SU-DHL-6 (cell line): ENCODE data around the gene MTERF4.

Experiments used
- EZH2phosphoT487 ChIP-seq: fragments of 200-600 bp; sonication (generic), shearing (Covaris generic); conservative IDR thresholded peaks from 2 replicates; pipeline ENCODE4 v1.6.1; 2018; ENCODE audit warnings: mild to moderate bottlenecking, antibody characterized with exemption, low read length, moderate library complexity, mixed read lengths
- TF ChIP-seq, protein P1 (sequence below): fragments of 200-600 bp; sonication (generic); IDR thresholded peaks from one replicate; pipeline ENCODE4 v1.5.1; 2017; ENCODE audit warnings: antibody characterized with exemption, mild to moderate bottlenecking, low read length, moderate library complexity; ENCODE audit not compliant: insufficient read depth, poor library complexity, severe bottlenecking

DNA sequence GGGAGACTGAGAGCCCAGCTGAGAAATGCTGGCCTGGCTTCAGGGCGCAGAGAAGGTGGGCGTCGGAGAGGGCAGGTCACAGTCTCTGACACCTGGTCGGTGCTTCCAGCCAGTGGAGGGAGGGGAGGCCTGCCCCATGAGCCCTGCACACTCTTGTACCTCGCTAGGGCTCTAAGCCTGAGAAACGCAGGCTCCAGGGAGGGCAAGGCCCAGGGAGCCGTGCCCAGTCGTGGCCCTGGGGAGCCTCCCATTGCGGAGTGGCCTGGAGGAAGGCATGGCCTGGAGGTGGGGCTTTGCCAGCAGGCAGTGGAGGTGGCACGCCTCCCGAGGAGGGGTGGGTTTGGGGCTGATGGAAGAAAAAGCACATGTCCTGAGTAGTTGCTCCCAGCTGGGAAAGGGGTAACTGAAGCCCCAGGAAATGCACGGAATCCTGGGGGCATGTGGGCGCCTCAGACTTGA is 39.0 kb downstream of the MTERF4 start:
- TF ChIP-seq, protein P1, sequence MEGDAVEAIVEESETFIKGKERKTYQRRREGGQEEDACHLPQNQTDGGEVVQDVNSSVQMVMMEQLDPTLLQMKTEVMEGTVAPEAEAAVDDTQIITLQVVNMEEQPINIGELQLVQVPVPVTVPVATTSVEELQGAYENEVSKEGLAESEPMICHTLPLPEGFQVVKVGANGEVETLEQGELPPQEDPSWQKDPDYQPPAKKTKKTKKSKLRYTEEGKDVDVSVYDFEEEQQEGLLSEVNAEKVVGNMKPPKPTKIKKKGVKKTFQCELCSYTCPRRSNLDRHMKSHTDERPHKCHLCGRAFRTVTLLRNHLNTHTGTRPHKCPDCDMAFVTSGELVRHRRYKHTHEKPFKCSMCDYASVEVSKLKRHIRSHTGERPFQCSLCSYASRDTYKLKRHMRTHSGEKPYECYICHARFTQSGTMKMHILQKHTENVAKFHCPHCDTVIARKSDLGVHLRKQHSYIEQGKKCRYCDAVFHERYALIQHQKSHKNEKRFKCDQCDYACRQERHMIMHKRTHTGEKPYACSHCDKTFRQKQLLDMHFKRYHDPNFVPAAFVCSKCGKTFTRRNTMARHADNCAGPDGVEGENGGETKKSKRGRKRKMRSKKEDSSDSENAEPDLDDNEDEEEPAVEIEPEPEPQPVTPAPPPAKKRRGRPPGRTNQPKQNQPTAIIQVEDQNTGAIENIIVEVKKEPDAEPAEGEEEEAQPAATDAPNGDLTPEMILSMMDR = no peak
- TF ChIP-seq EZH2phosphoT487 = no peak
